ENCODE results near the gene GPA33.
"Not testable (repeated sequence)": the region's sequence is repeated elsewhere in the genome, so short reads cannot be mapped to it uniquely, and the experiment has no call there.

The GPA33 gene

GRCh38 chr1:167052389-167052788 is 37.8 kb downstream of the GPA33 start:
- peak; percentile 29 for DNase-seq
- TF ChIP-seq CTCF (IDR thresholded peaks at IDR 0.05; ENCODE audit: low read depth, low read length), result peak; percentile 66
- Histone ChIP-seq H3K27ac (no peak overlapping the region), H3K36me3 (no peaks in the 10 kb centered on the region), H3K27me3 (ENCODE audit: insufficient read depth, low read depth, severe bottlenecking) (no peaks in the 10 kb centered on the region), H3K4me3 (ENCODE audit: low read depth, low read length) (no peak overlapping the region), H3K9me3 (ENCODE audit: severe bottlenecking) (no peaks in the 10 kb centered on the region)

GRCh38 chr1:167051907-167052306 is 38.3 kb downstream of the GPA33 start:
- no peak for DNase-seq
- Histone ChIP-seq H3K27me3 (ENCODE audit: insufficient read depth, low read depth, severe bottlenecking) (no peaks in the 10 kb centered on the region), H3K27ac (no peak overlapping the region), H3K9me3 (ENCODE audit: severe bottlenecking) (no peaks in the 10 kb centered on the region), H3K4me3 (ENCODE audit: low read depth, low read length) (no peak overlapping the region), H3K36me3 (no peaks in the 10 kb centered on the region)
- no peak for TF ChIP-seq CTCF (IDR thresholded peaks at IDR 0.05; ENCODE audit: low read depth, low read length)

- DNase-seq, result no peak
- no peaks in the 10 kb centered on the region for H3K36me3 ChIP-seq
- H3K4me3 ChIP-seq (ENCODE audit: low read depth, low read length), result no peak overlapping the region
- no peak overlapping the region for H3K27ac ChIP-seq
- no peak for TF ChIP-seq CTCF (IDR thresholded peaks at IDR 0.05; ENCODE audit: low read depth, low read length)
- no peaks in the 10 kb centered on the region for H3K27me3 ChIP-seq (ENCODE audit: insufficient read depth, low read depth, severe bottlenecking)
- H3K9me3 ChIP-seq (ENCODE audit: severe bottlenecking), result no peaks in the 10 kb centered on the region
Measured at GRCh38 chr1:167043752-167044488, 46.3 kb downstream of the GPA33 start.

GRCh38 chr1:167033646-167034045 is 56.5 kb downstream of the GPA33 start:
- H3K36me3 ChIP-seq, result no peaks in the 10 kb centered on the region
- no peak overlapping the region for H3K4me3 ChIP-seq (ENCODE audit: low read depth, low read length)
- no peak for TF ChIP-seq CTCF (IDR thresholded peaks at IDR 0.05; ENCODE audit: low read depth, low read length)
- DNase-seq, result no peak
- H3K27me3 ChIP-seq (ENCODE audit: insufficient read depth, low read depth, severe bottlenecking), result no peaks in the 10 kb centered on the region
- no peaks in the 10 kb centered on the region for H3K9me3 ChIP-seq (ENCODE audit: severe bottlenecking)
- no peak overlapping the region for H3K27ac ChIP-seq

GRCh38 chr1:167029553-167029952 is 60.6 kb downstream of the GPA33 start:
- H3K27me3 ChIP-seq (ENCODE audit: insufficient read depth, low read depth, severe bottlenecking); H3K4me3 ChIP-seq (ENCODE audit: low read depth, low read length); H3K9me3 ChIP-seq (ENCODE audit: severe bottlenecking); H3K27ac ChIP-seq; H3K36me3 ChIP-seq; DNase-seq: not testable (repeated sequence)

GRCh38 chr1:167022384-167022783 is 67.8 kb downstream of the GPA33 start:
- no peak overlapping the region for H3K4me3 ChIP-seq (ENCODE audit: low read depth, low read length)
- H3K27ac ChIP-seq, result no peak overlapping the region
- H3K36me3 ChIP-seq, result no peaks in the 10 kb centered on the region
- no peaks in the 10 kb centered on the region for H3K27me3 ChIP-seq (ENCODE audit: insufficient read depth, low read depth, severe bottlenecking)
- TF ChIP-seq CTCF (IDR thresholded peaks at IDR 0.05; ENCODE audit: low read depth, low read length), result no peak
- H3K9me3 ChIP-seq (ENCODE audit: severe bottlenecking), result no peaks in the 10 kb centered on the region
- DNase-seq, result no peak

Data from WERI-Rb-1 (cell line).